D721Med (cell line): ENCODE measurements around the gene ELN.
"Not testable (repeated sequence)": the region's sequence is repeated elsewhere in the genome, so short reads cannot be mapped to it uniquely, and the experiment has no call there.

Experiments
- DNase-seq: peaks from one replicate; pipeline ENCODE4 v3.0.0; 2011; ENCODE audit warnings: low spot score; ENCODE audit not compliant: insufficient read length
- FAIRE-seq: peaks from 2 replicates; lab custom pipeline; 2011; peaks lifted over from hg19 to GRCh38; lab: Jason Lieb, UNC
- CTCF ChIP-seq: IDR thresholded peaks from 2 replicates; pipeline ENCODE4 v1.5.1; 2012; ENCODE audit warnings: mild to moderate bottlenecking, control low read depth; ENCODE audit not compliant: insufficient read depth; ENCODE audit errors: missing control alignments

The ELN gene

GRCh38 chr7:74043523-74043951 lies 15.6 kb downstream of the ELN start:
- FAIRE-seq (no peak), DNase-seq (no peak)
- no peak for TF ChIP-seq CTCF

GRCh38 chr7:74044366-74045350 lies 16.7 kb downstream of the ELN start:
- DNase-seq (no peak), FAIRE-seq (no peak)
- TF ChIP-seq CTCF: no peak

GRCh38 chr7:74046581-74046980 lies 18.6 kb downstream of the ELN start:
- not testable (repeated sequence) for FAIRE-seq

GRCh38 chr7:74047804-74048380 lies 19.9 kb downstream of the ELN start:
- TF ChIP-seq CTCF: no peak
- FAIRE-seq (no peak), DNase-seq (no peak)

More at GRCh38 chr7:74046581-74046980, 18.6 kb downstream of the ELN start:
- not testable (repeated sequence) for DNase-seq

GRCh38 chr7:74048999-74049599 lies 21.1 kb downstream of the ELN start:
- no peak for DNase-seq
- FAIRE-seq: no peak
- TF ChIP-seq CTCF: no peak

GRCh38 chr7:74049997-74050798 lies 22.2 kb downstream of the ELN start:
- DNase-seq: no peak
- FAIRE-seq: no peak
- no peak for TF ChIP-seq CTCF

GRCh38 chr7:74051193-74051592 lies 23.2 kb downstream of the ELN start:
- FAIRE-seq (no peak), DNase-seq (no peak)
- TF ChIP-seq CTCF: no peak
